Right forelimb (tissue), 1 donor: ENCODE measurements around the gene CABP5.

Experiments
- DNase-seq: peaks from one replicate; pipeline ENCODE4 v3.0.0-alpha.2; 2018

The CABP5 gene

GRCh38 chr19:48029431-48029830, 14.4 kb downstream of the CABP5 start:
- no peak for DNase-seq

- DNase-seq = no peak
These were observed 18.4 kb downstream of the CABP5 start for GRCh38 chr19:48025480-48025879.

- no peak for DNase-seq
These were observed 20.4 kb downstream of the CABP5 start for GRCh38 chr19:48023518-48023917.

- no peak for DNase-seq
These were observed 20.9 kb downstream of the CABP5 start for GRCh38 chr19:48023011-48023410.

GRCh38 chr19:48020686-48021085, 23.2 kb downstream of the CABP5 start:
- no peak for DNase-seq

- no peak for DNase-seq
These were observed 32.7 kb downstream of the CABP5 start for GRCh38 chr19:48010932-48011758.

GRCh38 chr19:48006762-48007161, 37.1 kb downstream of the CABP5 start:
- DNase-seq = no peak

- no peak for DNase-seq
These were observed 39.6 kb downstream of the CABP5 start for GRCh38 chr19:48004236-48004635.

- no peak for DNase-seq
These were observed 43.0 kb downstream of the CABP5 start for GRCh38 chr19:48000846-48001245.

- no peak for DNase-seq
These were observed 45.1 kb downstream of the CABP5 start for GRCh38 chr19:47998800-47999199.

- no peak for DNase-seq
These were observed 47.6 kb downstream of the CABP5 start for GRCh38 chr19:47996230-47996727.

- no peak for DNase-seq
These were observed 49.6 kb downstream of the CABP5 start, which contains the start of gene ELSPBP1 for GRCh38 chr19:47994209-47994802. TSS of gene ELSPBP1 (plus strand) at chr19:47994632. CDS start at chr19:48008668, 14,036 bp downstream.

- no peak for DNase-seq
These were observed 51.8 kb downstream of the CABP5 start, which contains the start of gene BSPH1 for GRCh38 chr19:47992070-47992469. TSS of gene BSPH1 (minus strand) at chr19:47992170. CDS start at chr19:47992081, 89 bp downstream.

GRCh38 chr19:47991191-47991808, 52.6 kb downstream of the CABP5 start:
- DNase-seq = no peak
